HepG2 (cell line): ENCODE measurements around the gene PLVAP. TPM values are rescaled to one million over a fixed set of nuclear protein-coding genes. Genes with fewer than 3 reads are reported as not detected.

ENCODE experiments used
- AHR ChIP-seq: IDR thresholded peaks from 2 replicates; pipeline ENCODE4 v1.6.1; 2018; ENCODE audit warnings: missing genetic modification reagents, missing compliant biosample characterization
- BRCA1 ChIP-seq: sonication (generic); formaldehyde crosslinking; IDR thresholded peaks from 2 replicates; pipeline ENCODE4 v1.4.0; 2020; ENCODE audit warnings: missing genetic modification reagents
- CHD4 ChIP-seq: fragments of 200-600 bp; sonication (generic); IDR thresholded peaks from 2 replicates; pipeline ENCODE4 v1.7.0; 2017; ENCODE audit warnings: mild to moderate bottlenecking, low read length, borderline replicate concordance
- HOXA7 ChIP-seq: sonication (generic); formaldehyde crosslinking; IDR thresholded peaks from 2 replicates; pipeline ENCODE4 v1.8.1; 2022; ENCODE audit warnings: mild to moderate bottlenecking, missing genetic modification reagents, moderate library complexity
- KAT2B ChIP-seq: fragments of 150-350 bp; IDR thresholded peaks from 2 replicates; pipeline ENCODE4 v1.6.1; 2014; ENCODE audit warnings: low read depth, low read length, borderline replicate concordance
- KLF12 ChIP-seq: sonication (generic); formaldehyde crosslinking; IDR thresholded peaks from 2 replicates; pipeline ENCODE4 v1.4.0; 2020; ENCODE audit warnings: missing genetic modification reagents, borderline replicate concordance
- SMC3 ChIP-seq: IDR thresholded peaks from 2 replicates; pipeline ENCODE4 v1.6.1; 2011; ENCODE audit warnings: low read length, improper control_type of control experiment
- SP5 ChIP-seq: IDR thresholded peaks from 2 replicates; pipeline ENCODE4 v1.6.1; 2016; ENCODE audit warnings: low read depth, borderline replicate concordance
- TBX2 ChIP-seq: sonication (generic); formaldehyde crosslinking; IDR thresholded peaks from 2 replicates; pipeline ENCODE4 v1.5.0; 2020; ENCODE audit warnings: missing genetic modification reagents, mild to moderate bottlenecking, borderline replicate concordance
- U2AF1 ChIP-seq: fragments of 200-400 bp; formaldehyde crosslinking; optimal IDR thresholded peaks from 2 replicates; pipeline ENCODE3; 2017; ENCODE audit warnings: mild to moderate bottlenecking, low read depth, low read length
- ZBTB7A ChIP-seq: sonication (generic); formaldehyde crosslinking; IDR thresholded peaks from 2 replicates; pipeline ENCODE4 v1.8.0; 2022; ENCODE audit warnings: mild to moderate bottlenecking, missing genetic modification reagents
- ZNF343 ChIP-seq: sonication (generic); formaldehyde crosslinking; IDR thresholded peaks from 2 replicates; pipeline ENCODE4 v1.4.0; 2020; ENCODE audit warnings: mild to moderate bottlenecking, missing genetic modification reagents
- ZNF451 ChIP-seq: sonication (generic); formaldehyde crosslinking; IDR thresholded peaks from 2 replicates; pipeline ENCODE4 v1.5.0; 2020; ENCODE audit warnings: mild to moderate bottlenecking, missing genetic modification reagents
- polyA plus RNA-seq, 8 experiments: library from polyadenylated mRNA; depleted of rRNA in 3 of 8; stranded (reverse) in 7 of 8; unstranded in 1 of 8; fragments of >200 nt; fragmentation: Illumina TruSeq in 4 of 8; extraction: Trizol in 4 of 8; gene quantifications; 2 replicates each; pipeline versions ENCODE4 v1.2.1 to v1.2.3, GENCODE V29; 2011 to 2016; ENCODE audit warnings: low read depth in 4 of 8, missing spikeins in 1 of 8, mixed read lengths in 1 of 8; ENCODE audit not compliant: insufficient read depth in 1 of 8
- total RNA-seq, 5 experiments: library from RNA; depleted of rRNA; stranded (reverse); fragments of >200 nt; fragmentation: Illumina TruSeq; extraction: Trizol; gene quantifications; 2 replicates each; pipeline ENCODE4 v1.2.3, GENCODE V29; 2016; ENCODE audit warnings: low read depth in 1 of 5
- TF ChIP-seq, protein P1 (sequence below): sonication (generic); formaldehyde crosslinking; IDR thresholded peaks from 2 replicates; pipeline ENCODE4 v1.4.0; 2020; ENCODE audit warnings: missing genetic modification reagents
- TF ChIP-seq, protein P2 (sequence below): sonication (generic); formaldehyde crosslinking; IDR thresholded peaks from 2 replicates; pipeline ENCODE4 v1.5.1; 2020; ENCODE audit warnings: mild to moderate bottlenecking, moderate library complexity, missing genetic modification reagents
- TF ChIP-seq, protein P3 (sequence below): sonication (generic); formaldehyde crosslinking; IDR thresholded peaks from 2 replicates; pipeline ENCODE4 v1.8.1; 2023; ENCODE audit warnings: mild to moderate bottlenecking, missing genetic modification reagents

PLVAP gene
- total and polyA plus RNA-seq, 2 of the 13 experiments (the other 11 are each of a cell fraction or from before 2014, with no cell fraction given): 0.26 TPM; not detected in 1

DNA sequence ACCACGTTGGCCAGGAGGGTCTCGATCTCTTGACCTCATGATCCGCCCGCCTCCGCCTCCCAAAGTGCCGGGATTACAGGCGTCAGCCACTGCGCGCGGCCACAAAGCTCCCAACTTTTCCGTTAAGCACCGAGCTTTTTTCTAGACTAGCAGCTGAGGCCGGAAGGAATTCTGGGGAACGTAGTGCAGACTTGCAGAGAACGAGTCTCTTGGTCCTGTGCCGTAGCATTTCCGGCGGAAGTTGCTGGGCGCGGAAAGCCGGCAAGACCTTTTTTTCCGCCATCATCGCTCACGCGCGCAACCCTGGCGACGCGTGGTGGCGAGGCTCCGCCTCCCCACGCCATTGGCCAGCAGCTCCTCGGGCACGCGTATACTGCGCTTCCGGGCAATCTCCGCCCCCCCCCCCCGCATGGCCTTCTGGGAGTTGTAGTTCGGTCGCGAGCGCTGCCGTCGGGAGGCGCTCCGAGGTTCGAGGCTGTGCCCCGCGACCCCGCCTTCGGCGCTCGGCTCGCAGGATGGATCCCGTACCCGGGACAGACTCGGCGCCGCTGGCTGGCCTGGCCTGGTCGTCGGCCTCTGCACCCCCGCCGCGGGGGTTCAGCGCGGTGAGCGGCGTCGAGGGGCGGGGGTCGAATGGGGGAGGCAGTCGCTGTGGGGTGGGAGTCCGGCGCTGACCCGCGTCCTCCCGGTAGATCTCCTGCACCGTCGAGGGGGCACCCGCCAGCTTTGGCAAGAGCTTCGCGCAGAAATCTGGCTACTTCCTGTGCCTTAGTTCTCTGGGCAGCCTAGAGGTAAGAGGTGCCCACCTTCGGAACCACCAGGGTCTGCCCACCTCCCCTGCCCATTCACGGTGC lies 42.7 kb upstream of the PLVAP start, which contains the start of gene MVB12A (continued):
- TF ChIP-seq ZNF451 (0 out of 2 replicates have a peak, but pooled peaks have one; percentile 22), KLF12 (CRISPR knock-in tag) (0 out of 2 replicates have a peak, but pooled peaks have one; percentile 76), HOXA7 (CRISPR knock-in tag) (no peak), BRCA1 (CRISPR knock-in tag) (peak; percentile 57; the same call in 1 of the 2 replicates), SP5 (no peak), ZBTB7A (CRISPR knock-in tag) (no peak), SMC3 (no peak), AHR (CRISPR knock-in tag) (no peak), U2AF1 (no peak), KAT2B (no peak), CHD4 (no peak), ZNF343 (CRISPR knock-in tag) (peak; percentile 82), TBX2 (CRISPR knock-in tag) (peak; percentile 70)
- TF ChIP-seq, protein P1, sequence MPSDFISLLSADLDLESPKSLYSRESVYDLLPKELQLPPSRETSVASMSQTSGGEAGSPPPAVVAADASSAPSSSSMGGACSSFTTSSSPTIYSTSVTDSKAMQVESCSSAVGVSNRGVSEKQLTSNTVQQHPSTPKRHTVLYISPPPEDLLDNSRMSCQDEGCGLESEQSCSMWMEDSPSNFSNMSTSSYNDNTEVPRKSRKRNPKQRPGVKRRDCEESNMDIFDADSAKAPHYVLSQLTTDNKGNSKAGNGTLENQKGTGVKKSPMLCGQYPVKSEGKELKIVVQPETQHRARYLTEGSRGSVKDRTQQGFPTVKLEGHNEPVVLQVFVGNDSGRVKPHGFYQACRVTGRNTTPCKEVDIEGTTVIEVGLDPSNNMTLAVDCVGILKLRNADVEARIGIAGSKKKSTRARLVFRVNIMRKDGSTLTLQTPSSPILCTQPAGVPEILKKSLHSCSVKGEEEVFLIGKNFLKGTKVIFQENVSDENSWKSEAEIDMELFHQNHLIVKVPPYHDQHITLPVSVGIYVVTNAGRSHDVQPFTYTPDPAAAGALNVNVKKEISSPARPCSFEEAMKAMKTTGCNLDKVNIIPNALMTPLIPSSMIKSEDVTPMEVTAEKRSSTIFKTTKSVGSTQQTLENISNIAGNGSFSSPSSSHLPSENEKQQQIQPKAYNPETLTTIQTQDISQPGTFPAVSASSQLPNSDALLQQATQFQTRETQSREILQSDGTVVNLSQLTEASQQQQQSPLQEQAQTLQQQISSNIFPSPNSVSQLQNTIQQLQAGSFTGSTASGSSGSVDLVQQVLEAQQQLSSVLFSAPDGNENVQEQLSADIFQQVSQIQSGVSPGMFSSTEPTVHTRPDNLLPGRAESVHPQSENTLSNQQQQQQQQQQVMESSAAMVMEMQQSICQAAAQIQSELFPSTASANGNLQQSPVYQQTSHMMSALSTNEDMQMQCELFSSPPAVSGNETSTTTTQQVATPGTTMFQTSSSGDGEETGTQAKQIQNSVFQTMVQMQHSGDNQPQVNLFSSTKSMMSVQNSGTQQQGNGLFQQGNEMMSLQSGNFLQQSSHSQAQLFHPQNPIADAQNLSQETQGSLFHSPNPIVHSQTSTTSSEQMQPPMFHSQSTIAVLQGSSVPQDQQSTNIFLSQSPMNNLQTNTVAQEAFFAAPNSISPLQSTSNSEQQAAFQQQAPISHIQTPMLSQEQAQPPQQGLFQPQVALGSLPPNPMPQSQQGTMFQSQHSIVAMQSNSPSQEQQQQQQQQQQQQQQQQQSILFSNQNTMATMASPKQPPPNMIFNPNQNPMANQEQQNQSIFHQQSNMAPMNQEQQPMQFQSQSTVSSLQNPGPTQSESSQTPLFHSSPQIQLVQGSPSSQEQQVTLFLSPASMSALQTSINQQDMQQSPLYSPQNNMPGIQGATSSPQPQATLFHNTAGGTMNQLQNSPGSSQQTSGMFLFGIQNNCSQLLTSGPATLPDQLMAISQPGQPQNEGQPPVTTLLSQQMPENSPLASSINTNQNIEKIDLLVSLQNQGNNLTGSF (CRISPR knock-in tag): 0 out of 2 replicates have a peak, but pooled peaks have one; percentile 38
- TF ChIP-seq, protein P2, sequence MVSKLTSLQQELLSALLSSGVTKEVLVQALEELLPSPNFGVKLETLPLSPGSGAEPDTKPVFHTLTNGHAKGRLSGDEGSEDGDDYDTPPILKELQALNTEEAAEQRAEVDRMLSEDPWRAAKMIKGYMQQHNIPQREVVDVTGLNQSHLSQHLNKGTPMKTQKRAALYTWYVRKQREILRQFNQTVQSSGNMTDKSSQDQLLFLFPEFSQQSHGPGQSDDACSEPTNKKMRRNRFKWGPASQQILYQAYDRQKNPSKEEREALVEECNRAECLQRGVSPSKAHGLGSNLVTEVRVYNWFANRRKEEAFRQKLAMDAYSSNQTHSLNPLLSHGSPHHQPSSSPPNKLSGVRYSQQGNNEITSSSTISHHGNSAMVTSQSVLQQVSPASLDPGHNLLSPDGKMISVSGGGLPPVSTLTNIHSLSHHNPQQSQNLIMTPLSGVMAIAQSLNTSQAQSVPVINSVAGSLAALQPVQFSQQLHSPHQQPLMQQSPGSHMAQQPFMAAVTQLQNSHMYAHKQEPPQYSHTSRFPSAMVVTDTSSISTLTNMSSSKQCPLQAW (CRISPR knock-in tag): peak; percentile 95
- TF ChIP-seq, protein P3, sequence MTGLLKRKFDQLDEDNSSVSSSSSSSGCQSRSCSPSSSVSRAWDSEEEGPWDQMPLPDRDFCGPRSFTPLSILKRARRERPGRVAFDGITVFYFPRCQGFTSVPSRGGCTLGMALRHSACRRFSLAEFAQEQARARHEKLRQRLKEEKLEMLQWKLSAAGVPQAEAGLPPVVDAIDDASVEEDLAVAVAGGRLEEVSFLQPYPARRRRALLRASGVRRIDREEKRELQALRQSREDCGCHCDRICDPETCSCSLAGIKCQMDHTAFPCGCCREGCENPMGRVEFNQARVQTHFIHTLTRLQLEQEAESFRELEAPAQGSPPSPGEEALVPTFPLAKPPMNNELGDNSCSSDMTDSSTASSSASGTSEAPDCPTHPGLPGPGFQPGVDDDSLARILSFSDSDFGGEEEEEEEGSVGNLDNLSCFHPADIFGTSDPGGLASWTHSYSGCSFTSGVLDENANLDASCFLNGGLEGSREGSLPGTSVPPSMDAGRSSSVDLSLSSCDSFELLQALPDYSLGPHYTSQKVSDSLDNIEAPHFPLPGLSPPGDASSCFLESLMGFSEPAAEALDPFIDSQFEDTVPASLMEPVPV (CRISPR knock-in tag): peak; percentile 26; the same call in 1 of the 2 replicates
